ENCODE results near the gene TMX3. TPM values are rescaled to one million over a fixed set of nuclear protein-coding genes. Genes with fewer than 3 reads are reported as not detected.
A peak's percentile ranks its signal among the peaks of the same experiment; 100 is the strongest.

The TMX3 gene
- total and polyA plus RNA-seq, 3 experiments from 2014 or later, result 27.3 to 46.6 (median 39.6) TPM

DNA sequence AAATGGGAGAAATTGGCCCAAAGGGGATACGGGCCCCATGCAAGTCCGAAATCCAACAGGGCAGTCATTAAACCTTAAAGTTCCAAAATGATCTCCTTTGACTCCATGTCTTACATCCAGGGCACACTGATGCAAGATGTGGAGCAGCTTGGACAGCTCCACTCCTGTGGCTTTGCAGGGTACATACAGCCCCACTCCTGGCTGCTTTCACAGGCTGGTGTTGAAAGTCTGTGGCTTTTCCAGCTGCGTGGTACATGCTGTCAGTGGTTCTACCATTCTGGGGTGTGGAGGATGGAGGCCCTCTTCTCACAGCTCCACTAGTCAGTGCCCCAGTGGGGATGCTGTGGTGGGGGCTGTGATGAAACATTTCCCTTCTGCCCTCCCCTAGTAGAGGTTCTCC, 8.6 kb upstream of the TMX3 start:
- ChIA-PET POLR2A (no interaction called here), CTCF (no interaction called here)
- peak overlapping the region in 1 of 8 donors; percentile 19 for H3K27ac Mint-ChIP-seq
- Histone ChIP-seq H3K27ac (ENCODE audit: low read depth, low read length) (no peak overlapping the region), H3K36me3 (ENCODE audit: insufficient read depth, low read length) (no peaks in the 10 kb centered on the region), H3K4me1 (ENCODE audit: insufficient read depth, low read length) (peaks cover 12% of the 10 kb centered on the region), H3K27me3 (ENCODE audit: insufficient read depth, low read length, poor library complexity, severe bottlenecking) (no peaks in the 10 kb centered on the region), H3K9me3 (ENCODE audit: low read length) (no peaks in the 10 kb centered on the region), H3K4me3 (ENCODE audit: low read length) (no peak overlapping the region)
- no peaks in the 10 kb centered on the region for H3K9me3 Mint-ChIP-seq
- peaks cover 21 to 23% (median 22%) of the 10 kb centered on the region in 3 donors for H3K4me1 Mint-ChIP-seq
- H3K36me3 Mint-ChIP-seq, result peaks cover 0 to 6% (median 3%) of the 10 kb centered on the region in 3 donors
- no peak for DNase-seq
- H3K4me3 Mint-ChIP-seq, result peak overlapping the region in 1 of 7 donors; percentile 8
- peaks cover 0 to 3% of the 10 kb centered on the region in 2 donors for H3K27me3 Mint-ChIP-seq

DNA sequence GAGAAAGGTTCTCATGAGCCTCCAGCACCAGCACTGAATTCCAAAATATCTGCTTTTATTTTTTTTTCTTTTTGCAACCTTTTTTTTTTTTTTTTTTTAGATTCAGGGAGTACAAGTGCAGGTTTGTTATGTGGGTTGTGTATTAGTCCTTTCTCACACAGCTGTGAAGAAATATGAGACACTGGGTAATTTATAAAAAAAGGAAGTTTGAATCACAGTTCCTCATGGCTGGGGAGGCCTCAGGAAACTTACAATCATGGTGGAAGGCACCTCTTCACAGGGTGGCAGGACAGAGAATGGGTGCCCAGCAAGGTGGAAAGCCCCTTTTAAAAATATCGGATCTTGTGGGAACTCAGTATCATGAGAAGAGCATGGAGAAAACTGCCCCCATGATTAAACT, 7.9 kb upstream of the TMX3 start:
- H3K9me3 Mint-ChIP-seq, result no peaks in the 10 kb centered on the region
- ChIA-PET POLR2A (no interaction called here), CTCF (interaction anchor here (1.6 kb wide), 1 partner anchor 62 kb away, joined by 3 read pairs; no protein-coding TSS in a partner anchor)
- H3K36me3 Mint-ChIP-seq, result peaks cover 0 to 6% (median 3%) of the 10 kb centered on the region in 3 donors
- Histone ChIP-seq H3K4me3 (ENCODE audit: low read length) (no peak overlapping the region), H3K36me3 (ENCODE audit: insufficient read depth, low read length) (no peaks in the 10 kb centered on the region), H3K27ac (ENCODE audit: low read depth, low read length) (no peak overlapping the region), H3K27me3 (ENCODE audit: insufficient read depth, low read length, poor library complexity, severe bottlenecking) (no peaks in the 10 kb centered on the region), H3K4me1 (ENCODE audit: insufficient read depth, low read length) (peaks cover 12% of the 10 kb centered on the region), H3K9me3 (ENCODE audit: low read length) (no peaks in the 10 kb centered on the region)
- DNase-seq, result no peak
- H3K4me3 Mint-ChIP-seq, result no peak overlapping the region
- peaks cover 22 to 23% (median 22%) of the 10 kb centered on the region in 3 donors for H3K4me1 Mint-ChIP-seq
- peaks cover 0 to 3% of the 10 kb centered on the region in 2 donors for H3K27me3 Mint-ChIP-seq
- H3K27ac Mint-ChIP-seq, result no peak overlapping the region

DNA sequence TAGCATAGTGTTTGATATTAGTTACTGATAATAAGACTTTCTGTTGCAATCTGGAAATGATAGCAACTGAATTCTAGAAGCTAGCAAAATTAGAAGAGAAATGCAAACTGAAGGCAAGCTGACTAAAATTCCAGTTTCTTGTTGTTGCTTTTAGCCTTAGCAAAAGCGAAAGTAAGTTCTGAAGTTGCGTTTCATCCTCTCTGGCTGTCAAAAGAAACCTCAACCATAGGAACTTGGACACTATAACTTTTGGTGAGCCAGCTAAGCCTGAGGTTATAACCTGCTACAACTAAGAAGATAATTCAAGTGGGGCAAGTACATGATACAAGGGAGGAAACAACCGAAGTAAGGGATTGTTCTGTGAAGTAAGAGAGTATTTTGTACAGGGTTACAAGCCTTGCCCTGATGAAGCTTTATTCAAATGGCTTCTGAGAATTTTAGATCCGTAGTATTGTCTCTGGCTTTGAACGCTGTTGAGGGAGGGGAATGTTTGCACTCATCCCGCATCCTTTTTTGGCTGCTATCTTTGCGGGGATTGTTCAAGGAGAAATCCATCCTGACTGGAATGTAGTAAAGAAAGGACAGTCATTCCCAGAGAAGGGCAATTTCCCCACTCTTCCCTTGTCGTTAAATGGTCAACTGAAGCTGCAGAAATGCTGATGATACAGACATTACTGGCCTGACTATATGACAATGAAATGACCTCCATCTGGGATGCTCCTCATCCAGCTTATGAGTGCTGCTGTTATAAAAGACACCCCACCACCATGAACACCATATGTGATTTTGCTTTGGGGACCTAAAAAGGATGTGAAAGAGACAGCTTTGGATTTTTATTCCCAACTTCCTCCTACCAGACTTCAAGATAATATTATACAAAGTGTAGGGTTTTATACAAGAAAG, 7.0 kb upstream of the TMX3 start:
- peaks cover 0 to 3% of the 10 kb centered on the region in 2 donors for H3K27me3 Mint-ChIP-seq
- H3K36me3 Mint-ChIP-seq, result peaks cover 1 to 6% (median 3%) of the 10 kb centered on the region in 3 donors
- DNase-seq, result peak in 2 of 5 donors; percentile 29 to 39
- Histone ChIP-seq H3K27me3 (ENCODE audit: insufficient read depth, low read length, poor library complexity, severe bottlenecking) (no peaks in the 10 kb centered on the region), H3K27ac (ENCODE audit: low read depth, low read length) (no peak overlapping the region), H3K36me3 (ENCODE audit: insufficient read depth, low read length) (no peaks in the 10 kb centered on the region), H3K4me1 (ENCODE audit: insufficient read depth, low read length) (peaks cover 12% of the 10 kb centered on the region), H3K9me3 (ENCODE audit: low read length) (no peaks in the 10 kb centered on the region), H3K4me3 (ENCODE audit: low read length) (peak overlapping the region; percentile 50)
- peaks cover 22 to 24% (median 23%) of the 10 kb centered on the region in 3 donors for H3K4me1 Mint-ChIP-seq
- H3K9me3 Mint-ChIP-seq, result no peaks in the 10 kb centered on the region
- H3K27ac Mint-ChIP-seq, result peak overlapping the region; percentile 31 to 95 (median 92)
- H3K4me3 Mint-ChIP-seq, result peak overlapping the region; percentile 76 to 92 (median 83)
- ChIA-PET POLR2A (no interaction called here), CTCF (interaction anchor here (1.6 kb wide), 1 partner anchor 61 kb away, joined by 3 read pairs; no protein-coding TSS in a partner anchor)

DNA sequence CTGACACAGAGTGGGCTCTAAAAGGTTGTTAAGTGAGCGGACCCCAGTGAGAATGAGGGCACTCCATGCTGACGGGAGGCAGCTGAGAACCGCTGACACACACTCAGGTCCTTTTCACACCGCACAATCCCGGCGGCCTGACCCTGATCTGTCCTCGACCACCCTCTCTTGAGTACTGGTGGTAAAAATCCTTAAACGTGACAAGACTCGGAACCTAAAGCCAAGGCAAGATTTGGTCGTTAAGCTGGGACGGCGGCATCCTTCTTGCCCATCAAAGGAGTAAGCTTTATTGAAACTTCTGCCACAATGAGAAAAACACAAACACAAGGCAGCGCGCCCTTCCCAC, 569 bp downstream of the TMX3 start:
- Histone ChIP-seq H3K4me1 (ENCODE audit: insufficient read depth, low read length) (peaks cover 31% of the 10 kb centered on the region), H3K4me3 (ENCODE audit: low read length) (peak overlapping the region; percentile 94), H3K27me3 (ENCODE audit: insufficient read depth, low read length, poor library complexity, severe bottlenecking) (no peaks in the 10 kb centered on the region), H3K36me3 (ENCODE audit: insufficient read depth, low read length) (peaks cover 24% of the 10 kb centered on the region), H3K27ac (ENCODE audit: low read depth, low read length) (peak overlapping the region; percentile 59), H3K9me3 (ENCODE audit: low read length) (no peaks in the 10 kb centered on the region)
- H3K27ac Mint-ChIP-seq, result peak overlapping the region; percentile 51 to 96 (median 94)
- no peaks in the 10 kb centered on the region for H3K9me3 Mint-ChIP-seq
- peaks cover 51 to 61% (median 60%) of the 10 kb centered on the region in 3 donors for H3K4me1 Mint-ChIP-seq
- ChIA-PET CTCF (interaction anchor here (1.7 kb wide), 1 partner anchor 25 kb away, joined by 4 read pairs; no protein-coding TSS in a partner anchor), POLR2A (no interaction called here)
- H3K36me3 Mint-ChIP-seq, result peaks cover 0 to 48% (median 12%) of the 10 kb centered on the region in 3 donors
- no peaks in the 10 kb centered on the region for H3K27me3 Mint-ChIP-seq
- DNase-seq, result no peak
- H3K4me3 Mint-ChIP-seq, result peak overlapping the region; percentile 97 to 100 (median 99)

DNA sequence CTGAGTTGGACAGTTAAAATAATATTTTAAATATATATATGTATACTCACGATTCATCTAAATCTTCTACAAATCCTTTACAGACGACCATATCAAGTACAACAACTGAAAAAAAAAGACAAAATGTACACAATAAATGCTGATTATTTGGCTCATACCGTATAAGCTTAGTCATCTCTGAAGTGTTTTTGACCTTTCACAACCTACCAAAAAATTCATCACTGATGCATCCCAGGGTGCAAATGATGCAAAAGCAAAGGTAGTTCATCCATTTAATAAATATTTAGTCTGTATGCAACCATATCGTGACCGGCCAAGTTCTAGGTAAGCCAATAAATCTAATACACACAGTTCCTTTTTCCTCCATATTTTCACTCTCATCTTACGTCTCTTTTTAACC, 1.1 kb downstream of the TMX3 start:
- Histone ChIP-seq H3K27me3 (ENCODE audit: insufficient read depth, low read length, poor library complexity, severe bottlenecking) (no peaks in the 10 kb centered on the region), H3K4me1 (ENCODE audit: insufficient read depth, low read length) (peaks cover 31% of the 10 kb centered on the region), H3K9me3 (ENCODE audit: low read length) (no peaks in the 10 kb centered on the region), H3K27ac (ENCODE audit: low read depth, low read length) (peak overlapping the region; percentile 59), H3K36me3 (ENCODE audit: insufficient read depth, low read length) (peaks cover 26% of the 10 kb centered on the region), H3K4me3 (ENCODE audit: low read length) (peak overlapping the region; percentile 94)
- peak overlapping the region; percentile 97 to 100 (median 99) for H3K4me3 Mint-ChIP-seq
- POLR2A ChIA-PET, result no interaction called here
- H3K27me3 Mint-ChIP-seq, result no peaks in the 10 kb centered on the region
- peaks cover 53 to 67% (median 66%) of the 10 kb centered on the region in 3 donors for H3K4me1 Mint-ChIP-seq
- H3K9me3 Mint-ChIP-seq, result no peaks in the 10 kb centered on the region
- CTCF ChIA-PET, result no interaction called here
- peaks cover 0 to 53% (median 13%) of the 10 kb centered on the region in 3 donors for H3K36me3 Mint-ChIP-seq
- DNase-seq, result no peak
- peak overlapping the region; percentile 51 to 96 (median 94) for H3K27ac Mint-ChIP-seq

DNA sequence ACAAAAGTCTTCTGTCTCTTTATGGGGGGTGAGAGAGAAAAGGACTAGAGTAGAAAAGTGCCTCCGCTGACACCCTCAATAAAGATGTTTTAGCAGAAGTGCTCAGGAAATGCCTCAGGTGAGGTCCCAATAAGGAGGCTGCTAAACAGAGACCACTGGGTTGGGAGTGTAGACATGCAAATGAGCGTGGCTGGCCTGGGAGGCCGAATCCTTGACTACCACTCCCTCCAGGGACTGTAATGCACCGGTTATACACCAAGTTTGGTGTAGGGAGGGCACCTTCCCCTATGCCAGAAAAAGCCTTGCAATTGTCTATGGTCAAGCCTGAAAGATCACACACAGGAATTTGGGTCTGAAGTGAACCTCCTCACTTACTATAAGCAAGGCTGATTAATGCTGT, 1.8 kb downstream of the TMX3 start:
- Mint-ChIP-seq H3K27me3 (no peaks in the 10 kb centered on the region), H3K36me3 (peaks cover 0 to 59% (median 13%) of the 10 kb centered on the region in 3 donors), H3K4me1 (peaks cover 56 to 74% (median 72%) of the 10 kb centered on the region in 3 donors), H3K27ac (peak overlapping the region in 7 of 8 donors; percentile 47 to 79 (median 66)), H3K9me3 (no peaks in the 10 kb centered on the region), H3K4me3 (peak overlapping the region; percentile 62 to 100 (median 80))
- Histone ChIP-seq H3K27ac (ENCODE audit: low read depth, low read length) (no peak overlapping the region), H3K9me3 (ENCODE audit: low read length) (no peaks in the 10 kb centered on the region), H3K4me3 (ENCODE audit: low read length) (no peak overlapping the region), H3K4me1 (ENCODE audit: insufficient read depth, low read length) (peaks cover 31% of the 10 kb centered on the region), H3K27me3 (ENCODE audit: insufficient read depth, low read length, poor library complexity, severe bottlenecking) (no peaks in the 10 kb centered on the region), H3K36me3 (ENCODE audit: insufficient read depth, low read length) (peaks cover 26% of the 10 kb centered on the region)
- CTCF ChIA-PET, result no interaction called here
- POLR2A ChIA-PET, result no interaction called here
- DNase-seq, result no peak

DNA sequence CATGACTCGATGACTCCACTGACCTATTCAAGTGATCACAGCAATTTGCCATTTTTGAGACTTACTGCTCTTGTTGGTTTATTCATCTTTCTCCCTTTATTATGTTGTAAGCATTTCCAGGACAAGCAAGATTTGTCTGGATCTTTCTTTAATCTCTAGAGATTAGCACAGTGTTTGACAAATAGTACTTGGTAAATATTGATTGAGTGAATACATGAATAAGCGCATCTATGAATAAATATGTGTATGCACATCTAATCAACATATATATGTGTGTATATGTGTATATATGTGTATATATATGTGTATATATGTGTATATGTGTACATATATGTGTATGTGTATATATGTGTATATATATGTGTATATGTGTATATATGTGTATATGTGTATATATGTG, 7.3 kb downstream of the TMX3 start:
- Histone ChIP-seq H3K4me1 (ENCODE audit: insufficient read depth, low read length) (peaks cover 15% of the 10 kb centered on the region), H3K36me3 (ENCODE audit: insufficient read depth, low read length) (peaks cover 29% of the 10 kb centered on the region), H3K27ac (ENCODE audit: low read depth, low read length) (no peak overlapping the region), H3K4me3 (ENCODE audit: low read length) (no peak overlapping the region), H3K27me3 (ENCODE audit: insufficient read depth, low read length, poor library complexity, severe bottlenecking) (no peaks in the 10 kb centered on the region), H3K9me3 (ENCODE audit: low read length) (no peaks in the 10 kb centered on the region)
- Mint-ChIP-seq H3K9me3 (no peaks in the 10 kb centered on the region), H3K4me1 (peaks cover 55 to 87% (median 83%) of the 10 kb centered on the region in 3 donors), H3K27me3 (no peaks in the 10 kb centered on the region), H3K4me3 (no peak overlapping the region), H3K36me3 (peaks cover 0 to 85% (median 35%) of the 10 kb centered on the region in 3 donors), H3K27ac (peak overlapping the region in 1 of 8 donors; percentile 42)
- ChIA-PET POLR2A (no interaction called here), CTCF (no interaction called here)
- DNase-seq, result no peak

DNA sequence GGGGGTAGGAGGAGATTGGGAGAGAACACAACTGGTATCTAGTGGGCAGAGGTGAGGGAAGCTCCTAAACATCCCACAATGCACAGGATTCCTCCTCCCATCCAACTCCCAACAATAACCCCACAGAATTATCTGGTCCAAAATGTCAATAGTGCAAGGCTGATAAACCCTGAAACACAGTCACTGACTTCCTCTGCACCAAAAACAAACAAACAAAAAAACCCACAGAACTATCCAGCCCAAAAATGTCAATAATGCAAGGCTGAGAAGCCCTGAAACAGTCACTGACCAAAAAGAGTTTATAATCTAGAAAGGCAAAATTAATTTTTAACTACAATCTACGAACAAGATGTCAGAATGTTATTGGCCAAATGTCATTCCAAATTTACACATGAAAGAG, 9.8 kb downstream of the TMX3 start:
- peaks cover 46 to 80% (median 71%) of the 10 kb centered on the region in 3 donors for H3K4me1 Mint-ChIP-seq
- Histone ChIP-seq H3K9me3 (ENCODE audit: low read length) (no peaks in the 10 kb centered on the region), H3K4me1 (ENCODE audit: insufficient read depth, low read length) (peaks cover 7% of the 10 kb centered on the region), H3K27ac (ENCODE audit: low read depth, low read length) (no peak overlapping the region), H3K36me3 (ENCODE audit: insufficient read depth, low read length) (peaks cover 9% of the 10 kb centered on the region), H3K27me3 (ENCODE audit: insufficient read depth, low read length, poor library complexity, severe bottlenecking) (no peaks in the 10 kb centered on the region), H3K4me3 (ENCODE audit: low read length) (no peak overlapping the region)
- DNase-seq, result no peak
- ChIA-PET POLR2A (no interaction called here), CTCF (no interaction called here)
- H3K9me3 Mint-ChIP-seq, result no peaks in the 10 kb centered on the region
- no peaks in the 10 kb centered on the region for H3K27me3 Mint-ChIP-seq
- H3K27ac Mint-ChIP-seq, result peak overlapping the region in 5 of 8 donors; percentile 3 to 77 (median 42)
- H3K36me3 Mint-ChIP-seq, result peaks cover 0 to 79% (median 37%) of the 10 kb centered on the region in 3 donors
- no peak overlapping the region for H3K4me3 Mint-ChIP-seq

Data from CD8-positive, alpha-beta memory T cell (primary cell).